ENCODE data around the gene UXT.
"Not testable (repeated sequence)": the region's sequence is repeated elsewhere in the genome, so short reads cannot be mapped to it uniquely, and the experiment has no call there.

UXT gene

GRCh38 chrX:47674776-47675175 lies 15.8 kb upstream of the UXT start:
- Histone ChIP-seq H2AFZ (ENCODE audit: low read length, unreplicated experiment) (no peak overlapping the region), H3K27me3 (ENCODE audit: insufficient read depth, low read length) (no peaks in the 10 kb centered on the region), H3K4me1 (ENCODE audit: control insufficient read depth, insufficient read depth, low read length, unreplicated experiment) (no peaks in the 10 kb centered on the region), H3K79me2 (ENCODE audit: control insufficient read depth, insufficient read depth, low read length, unreplicated experiment) (no peaks in the 10 kb centered on the region), H3K36me3 (ENCODE audit: insufficient read depth, low read length) (no peaks in the 10 kb centered on the region), H3K27ac (ENCODE audit: low read depth, low read length) (no peak overlapping the region), H3K4me3 (ENCODE audit: low read depth, low read length) (no peak overlapping the region)

DNA sequence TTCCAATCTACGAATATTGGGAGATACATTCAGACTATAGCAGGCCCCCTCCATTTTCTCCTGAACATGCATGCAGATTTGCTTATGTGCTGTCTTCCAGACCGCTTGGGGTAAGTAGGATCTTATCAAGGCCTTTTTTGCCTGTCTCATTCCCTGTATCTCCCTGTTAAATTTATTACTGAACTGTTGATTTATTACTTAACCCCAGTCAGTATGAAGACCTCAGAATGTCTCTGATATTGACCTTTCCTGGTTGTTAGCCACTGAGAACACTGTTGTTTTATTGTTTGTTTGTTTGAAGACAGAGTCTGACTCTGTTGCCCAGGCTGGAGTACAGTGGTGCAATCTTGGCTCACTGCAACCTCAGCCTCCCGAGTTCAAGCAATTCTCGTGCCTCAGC lies 6.8 kb upstream of the UXT start:
- peaks cover 25% of the 10 kb centered on the region for H3K4me1 ChIP-seq (ENCODE audit: control insufficient read depth, insufficient read depth, low read length, unreplicated experiment)
- not testable (repeated sequence) for H3K79me2 ChIP-seq (ENCODE audit: control insufficient read depth, insufficient read depth, low read length, unreplicated experiment); H3K36me3 ChIP-seq (ENCODE audit: insufficient read depth, low read length); H3K27ac ChIP-seq (ENCODE audit: low read depth, low read length); H3K27me3 ChIP-seq (ENCODE audit: insufficient read depth, low read length); H3K4me3 ChIP-seq (ENCODE audit: low read depth, low read length); H2AFZ ChIP-seq (ENCODE audit: low read length, unreplicated experiment)

- Histone ChIP-seq H3K27me3 (ENCODE audit: insufficient read depth, low read length) (no peaks in the 10 kb centered on the region), H2AFZ (ENCODE audit: low read length, unreplicated experiment) (peak overlapping the region; percentile 75), H3K79me2 (ENCODE audit: control insufficient read depth, insufficient read depth, low read length, unreplicated experiment) (no peaks in the 10 kb centered on the region), H3K4me1 (ENCODE audit: control insufficient read depth, insufficient read depth, low read length, unreplicated experiment) (peaks cover 28% of the 10 kb centered on the region), H3K4me3 (ENCODE audit: low read depth, low read length) (no peak overlapping the region), H3K27ac (ENCODE audit: low read depth, low read length) (peak overlapping the region; percentile 52), H3K36me3 (ENCODE audit: insufficient read depth, low read length) (no peaks in the 10 kb centered on the region)
These were observed 5.8 kb upstream of the UXT start for GRCh38 chrX:47664737-47665136.

DNA sequence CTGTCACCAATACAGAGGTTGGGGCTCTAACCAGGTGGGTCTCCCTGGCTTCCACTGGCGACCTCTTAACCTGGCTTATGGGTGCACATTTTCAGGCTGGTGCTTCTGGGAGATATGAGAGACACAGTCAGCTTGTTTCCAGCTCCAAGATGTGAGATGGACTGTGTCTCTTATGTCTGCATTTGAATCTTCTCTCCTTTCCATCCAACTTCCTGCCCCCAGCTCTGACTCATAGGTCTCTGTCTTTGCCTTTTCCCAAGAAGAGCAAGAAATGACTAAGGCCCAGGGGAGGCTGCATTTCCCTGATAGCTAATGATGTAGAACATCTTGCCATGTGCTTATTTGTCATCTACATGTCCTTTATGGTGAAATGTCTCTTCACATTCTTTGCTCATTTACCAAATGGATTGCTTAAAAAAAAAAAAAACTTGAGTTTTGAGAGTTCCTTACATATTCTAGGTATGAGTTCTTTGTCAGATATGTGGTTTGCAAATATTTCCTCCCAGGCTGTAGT lies 3.2 kb upstream of the UXT start:
- no peak overlapping the region for H3K4me3 ChIP-seq (ENCODE audit: low read depth, low read length)
- no peaks in the 10 kb centered on the region for H3K27me3 ChIP-seq (ENCODE audit: insufficient read depth, low read length)
- H3K36me3 ChIP-seq (ENCODE audit: insufficient read depth, low read length), result 0 out of 2 replicates have a peak, but pooled peaks cover under 1% of the 10 kb centered on the region
- H2AFZ ChIP-seq (ENCODE audit: low read length, unreplicated experiment), result no peak overlapping the region
- peak overlapping the region; percentile 96 for H3K27ac ChIP-seq (ENCODE audit: low read depth, low read length)
- peaks cover 32% of the 10 kb centered on the region for H3K4me1 ChIP-seq (ENCODE audit: control insufficient read depth, insufficient read depth, low read length, unreplicated experiment)
- H3K79me2 ChIP-seq (ENCODE audit: control insufficient read depth, insufficient read depth, low read length, unreplicated experiment), result peaks cover 6% of the 10 kb centered on the region

GRCh38 chrX:47661539-47661938 lies 2.6 kb upstream of the UXT start:
- Histone ChIP-seq H3K27me3 (ENCODE audit: insufficient read depth, low read length) (no peaks in the 10 kb centered on the region), H3K4me3 (ENCODE audit: low read depth, low read length) (no peak overlapping the region), H3K4me1 (ENCODE audit: control insufficient read depth, insufficient read depth, low read length, unreplicated experiment) (peaks cover 32% of the 10 kb centered on the region), H3K27ac (ENCODE audit: low read depth, low read length) (peak overlapping the region; percentile 96), H2AFZ (ENCODE audit: low read length, unreplicated experiment) (no peak overlapping the region), H3K36me3 (ENCODE audit: insufficient read depth, low read length) (peaks cover 5% of the 10 kb centered on the region), H3K79me2 (ENCODE audit: control insufficient read depth, insufficient read depth, low read length, unreplicated experiment) (peaks cover 6% of the 10 kb centered on the region)

DNA sequence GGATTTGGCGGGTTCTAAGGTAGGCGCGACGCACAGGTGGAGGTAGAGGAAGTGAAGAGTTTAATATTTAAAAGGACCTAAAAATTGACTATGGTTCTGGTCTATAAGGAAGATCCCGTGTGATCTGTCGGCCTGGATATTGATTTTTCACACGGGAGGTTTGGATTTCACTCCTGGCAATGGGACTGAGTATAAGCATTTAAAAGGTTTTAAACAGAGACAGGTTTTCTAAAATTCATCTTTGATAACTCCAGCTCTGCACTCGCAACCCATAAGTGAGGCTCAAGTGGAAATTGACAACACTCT lies 394 bp upstream of the UXT start:
- no peak overlapping the region for H2AFZ ChIP-seq (ENCODE audit: low read length, unreplicated experiment)
- H3K36me3 ChIP-seq (ENCODE audit: insufficient read depth, low read length), result peaks cover 12% of the 10 kb centered on the region
- H3K27me3 ChIP-seq (ENCODE audit: insufficient read depth, low read length), result no peaks in the 10 kb centered on the region
- H3K27ac ChIP-seq (ENCODE audit: low read depth, low read length), result peak overlapping the region; percentile 99
- peaks cover 6% of the 10 kb centered on the region for H3K79me2 ChIP-seq (ENCODE audit: control insufficient read depth, insufficient read depth, low read length, unreplicated experiment)
- peak overlapping the region; percentile 97 for H3K4me3 ChIP-seq (ENCODE audit: low read depth, low read length)
- H3K4me1 ChIP-seq (ENCODE audit: control insufficient read depth, insufficient read depth, low read length, unreplicated experiment), result peaks cover 25% of the 10 kb centered on the region

GRCh38 chrX:47658301-47658683 lies 688 bp downstream of the UXT start:
- H3K4me1 ChIP-seq (ENCODE audit: control insufficient read depth, insufficient read depth, low read length, unreplicated experiment), result peaks cover 20% of the 10 kb centered on the region
- H3K27ac ChIP-seq (ENCODE audit: low read depth, low read length), result peak overlapping the region; percentile 99
- H2AFZ ChIP-seq (ENCODE audit: low read length, unreplicated experiment), result peak overlapping the region; percentile 75
- H3K27me3 ChIP-seq (ENCODE audit: insufficient read depth, low read length), result no peaks in the 10 kb centered on the region
- H3K4me3 ChIP-seq (ENCODE audit: low read depth, low read length), result peak overlapping the region; percentile 97
- peaks cover 16% of the 10 kb centered on the region for H3K36me3 ChIP-seq (ENCODE audit: insufficient read depth, low read length)
- H3K79me2 ChIP-seq (ENCODE audit: control insufficient read depth, insufficient read depth, low read length, unreplicated experiment), result peaks cover 6% of the 10 kb centered on the region

GRCh38 chrX:47651043-47651905 lies 7.7 kb downstream of the UXT start:
- Histone ChIP-seq H3K27ac (ENCODE audit: low read depth, low read length) (peak overlapping the region; percentile 46), H3K27me3 (ENCODE audit: insufficient read depth, low read length) (no peaks in the 10 kb centered on the region), H2AFZ (ENCODE audit: low read length, unreplicated experiment) (no peak overlapping the region), H3K4me3 (ENCODE audit: low read depth, low read length) (peak overlapping the region; percentile 70), H3K79me2 (ENCODE audit: control insufficient read depth, insufficient read depth, low read length, unreplicated experiment) (peaks cover 33% of the 10 kb centered on the region), H3K4me1 (ENCODE audit: control insufficient read depth, insufficient read depth, low read length, unreplicated experiment) (peaks cover 8% of the 10 kb centered on the region), H3K36me3 (ENCODE audit: insufficient read depth, low read length) (peaks cover 14% of the 10 kb centered on the region; the same call in 1 of the 2 replicates)

DNA sequence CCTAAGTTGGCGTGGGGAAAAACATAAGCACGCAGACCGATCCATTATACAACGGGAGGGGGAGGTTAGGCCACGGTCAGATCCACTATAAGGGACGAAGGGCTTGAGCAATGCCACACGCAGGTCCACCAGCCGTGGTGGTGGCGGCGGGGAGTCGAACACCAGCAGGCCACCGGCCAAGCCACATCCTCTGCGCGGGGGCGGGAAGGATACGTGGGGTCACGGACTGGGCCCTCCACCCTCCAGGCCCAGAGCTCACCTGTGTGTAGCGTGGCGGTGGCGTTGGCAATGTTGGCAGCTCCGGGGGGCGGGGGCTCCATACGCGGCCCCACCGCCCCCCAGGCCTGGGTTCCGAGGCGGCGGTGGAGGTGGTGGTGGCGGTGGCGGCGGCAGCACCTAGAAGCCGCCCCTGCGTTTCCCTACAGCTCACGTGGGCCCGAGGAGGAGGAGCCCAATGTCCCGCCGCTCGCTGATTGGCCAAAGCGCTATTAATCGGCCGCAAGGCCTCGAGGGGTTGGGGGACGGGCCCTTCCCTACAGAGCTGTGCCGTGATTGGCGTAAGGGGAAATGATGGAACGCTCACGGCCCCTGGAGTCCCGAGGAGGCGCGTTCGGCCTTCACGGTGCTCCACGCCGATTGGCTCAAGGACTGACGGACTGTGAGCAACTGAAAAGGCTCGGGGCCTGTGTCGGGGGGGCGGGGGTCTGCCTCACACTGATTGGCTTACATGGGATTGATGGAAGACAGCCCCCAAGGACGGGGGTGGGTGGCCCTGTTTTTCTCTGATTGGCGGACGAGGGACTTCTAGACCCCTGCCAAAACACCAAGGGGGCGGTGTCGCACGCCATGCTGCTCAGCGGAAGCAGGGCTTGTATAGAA lies 8.6 kb downstream of the UXT start, which contains the start of gene ELK1:
ELK1 (minus strand) TSS at position 400 of the 879 bp plus-strand sequence. CDS start 9,122 bp downstream, outside the sequence.
- peaks cover 39% of the 10 kb centered on the region for H3K79me2 ChIP-seq (ENCODE audit: control insufficient read depth, insufficient read depth, low read length, unreplicated experiment)
- peak within 1 kb of the TSS; percentile 82 for H3K27ac ChIP-seq (ENCODE audit: low read depth, low read length)
- peak within 1 kb of the TSS; percentile 93 for H3K4me3 ChIP-seq (ENCODE audit: low read depth, low read length)
- no peak within 1 kb of the TSS for H2AFZ ChIP-seq (ENCODE audit: low read length, unreplicated experiment)
- peaks cover 8% of the 10 kb centered on the region for H3K4me1 ChIP-seq (ENCODE audit: control insufficient read depth, insufficient read depth, low read length, unreplicated experiment)
- H3K36me3 ChIP-seq (ENCODE audit: insufficient read depth, low read length), result 0 out of 2 replicates have a peak, but pooled peaks cover 10% of the 10 kb centered on the region
- H3K27me3 ChIP-seq (ENCODE audit: insufficient read depth, low read length), result no peaks in the 10 kb centered on the region

DNA sequence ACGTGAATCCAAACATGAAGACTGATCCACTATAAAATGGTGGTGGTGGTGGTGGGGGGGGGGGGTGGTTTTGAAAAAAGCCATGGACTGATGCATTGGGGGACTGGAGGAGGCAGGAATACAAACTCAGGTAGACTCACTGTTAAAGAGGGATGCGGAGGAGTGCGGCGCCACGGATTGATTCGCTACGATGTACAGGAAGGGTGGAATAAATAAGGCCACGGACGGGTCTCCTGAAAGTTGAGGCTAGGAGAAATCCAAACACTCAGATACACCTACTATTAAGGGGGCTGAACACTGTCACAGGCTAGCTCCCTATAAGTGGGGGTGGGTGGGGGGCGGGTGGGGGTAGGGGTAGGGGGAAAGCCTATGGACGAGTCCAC lies 9.2 kb downstream of the UXT start:
- Histone ChIP-seq H3K4me3 (ENCODE audit: low read depth, low read length) (peak overlapping the region; percentile 93), H3K36me3 (ENCODE audit: insufficient read depth, low read length) (0 out of 2 replicates have a peak, but pooled peaks cover 10% of the 10 kb centered on the region), H3K27me3 (ENCODE audit: insufficient read depth, low read length) (no peaks in the 10 kb centered on the region), H2AFZ (ENCODE audit: low read length, unreplicated experiment) (no peak overlapping the region), H3K4me1 (ENCODE audit: control insufficient read depth, insufficient read depth, low read length, unreplicated experiment) (peaks cover 8% of the 10 kb centered on the region), H3K79me2 (ENCODE audit: control insufficient read depth, insufficient read depth, low read length, unreplicated experiment) (peaks cover 41% of the 10 kb centered on the region), H3K27ac (ENCODE audit: low read depth, low read length) (peak overlapping the region; percentile 32; the same call in 1 of the 2 replicates)
